H1 (cell line): Measurements from ENCODE around the gene MRPL20. TPM values are rescaled to one million over a fixed set of nuclear protein-coding genes. Genes with fewer than 3 reads are reported as not detected.

Experiments
- CTCF ChIA-PET: fragments of 300-600 bp; sonication (Branson Sonifier 250); formaldehyde crosslinking; loops from one replicate; lab custom pipeline; 2021; ENCODE audit not compliant: partially characterized antibody; lab: Charles Lee
- POLR2A ChIA-PET: fragments of 300-600 bp; sonication (Branson Sonifier 250); formaldehyde crosslinking; loops from one replicate; lab custom pipeline; 2021; ENCODE audit warnings: inconsistent platforms; ENCODE audit not compliant: partially characterized antibody; lab: Charles Lee
- DNase-seq, 2 experiments: peaks; one replicate each; pipeline versions ENCODE4 v3.0.0 to v3.0.0-alpha.2; 2010 to 2022; ENCODE audit warnings: low spot score in 2 of 2, low read depth in 1 of 2, mixed read lengths in 1 of 2
- FAIRE-seq: peaks from 2 replicates; lab custom pipeline; 2011; peaks lifted over from hg19 to GRCh38; lab: Jason Lieb, UNC
- H2AFZ ChIP-seq: 2 replicates; pipeline ENCODE4 v1.8.1; 2012; ENCODE audit warnings: low read length, inconsistent platforms
- H2AK5ac ChIP-seq: 2 replicates; pipeline ENCODE4 v1.6.1; 2013; ENCODE audit warnings: low read depth, low read length
- H2BK120ac ChIP-seq: replicated peaks from 2 replicates; pipeline ENCODE3; 2013; ENCODE audit warnings: low read depth, low read length, inconsistent platforms
- H2BK12ac ChIP-seq: 2 replicates; pipeline ENCODE4 v1.6.1; 2013; ENCODE audit warnings: low read depth, low read length
- H2BK15ac ChIP-seq: 2 replicates; pipeline ENCODE4 v1.6.1; 2013; ENCODE audit warnings: low read length
- H2BK20ac ChIP-seq: 2 replicates; pipeline ENCODE4 v1.6.1; 2013; ENCODE audit warnings: low read length
- H2BK5ac ChIP-seq: 2 replicates; pipeline ENCODE4 v1.6.1; 2013; ENCODE audit warnings: low read depth, low read length
- H3K14ac ChIP-seq: 2 replicates; pipeline ENCODE4 v1.6.1; 2013; ENCODE audit warnings: inconsistent platforms; ENCODE audit not compliant: insufficient read length
- H3K18ac ChIP-seq: 2 replicates; pipeline ENCODE4 v1.6.1; 2013; ENCODE audit warnings: low read length; ENCODE audit errors: extremely low read depth
- H3K23ac ChIP-seq: 2 replicates; pipeline ENCODE4 v1.6.1; 2013; ENCODE audit warnings: inconsistent platforms; ENCODE audit not compliant: insufficient read length
- H3K23me2 ChIP-seq: 2 replicates; pipeline ENCODE4 v1.6.1; 2013; ENCODE audit warnings: low read depth, low read length
- H3K27ac ChIP-seq: 2 replicates; pipeline ENCODE4 v1.6.1; 2011; ENCODE audit warnings: low read depth, low read length, inconsistent platforms
- H3K27me3 ChIP-seq, 4 experiments: replicated peaks in 1 of 4; 1 replicate in 1 of 4; 2 replicates in 3 of 4; pipeline versions ENCODE4 v1.6.1 to v1.8.1; 2011 to 2013; ENCODE audit warnings: low read length in 3 of 4, mild to moderate bottlenecking in 3 of 4, inconsistent platforms in 2 of 4, mixed read lengths in 2 of 4, moderate library complexity in 1 of 4; ENCODE audit not compliant: control insufficient read depth in 3 of 4, insufficient read depth in 3 of 4; ENCODE audit errors: extremely low read depth in 1 of 4
- H3K36me3 ChIP-seq, 4 experiments: 2 replicates each; pipeline versions ENCODE4 v1.6.1 to v1.8.1; 2011 to 2013; ENCODE audit warnings: mild to moderate bottlenecking in 4 of 4, low read length in 3 of 4, moderate library complexity in 2 of 4, control low read depth in 1 of 4, inconsistent platforms in 1 of 4; ENCODE audit not compliant: insufficient read depth in 4 of 4, control insufficient read depth in 2 of 4
- H3K4ac ChIP-seq: replicated peaks from 2 replicates; pipeline ENCODE3; 2013; ENCODE audit warnings: low read length, low read depth, mixed read lengths, inconsistent platforms; ENCODE audit not compliant: insufficient read length
- H3K4me1 ChIP-seq, 4 experiments: replicated peaks in 1 of 4; 1 replicate in 1 of 4; 2 replicates in 3 of 4; pipeline versions ENCODE4 v1.6.1 to v1.8.1; 2011 to 2013; ENCODE audit warnings: low read length in 3 of 4, inconsistent platforms in 2 of 4, mixed read lengths in 1 of 4; ENCODE audit not compliant: insufficient read depth in 4 of 4, control insufficient read depth in 3 of 4
- H3K4me2 ChIP-seq, 2 experiments: 2 replicates each; pipeline versions ENCODE4 v1.6.1 to v1.8.1; 2011 to 2013; ENCODE audit warnings: low read depth in 2 of 2, low read length in 2 of 2, control low read depth in 1 of 2, inconsistent platforms in 1 of 2, mild to moderate bottlenecking in 1 of 2; ENCODE audit not compliant: insufficient read depth in 1 of 2
- H3K4me3 ChIP-seq, 4 experiments: fragments of 200-600, 300-600 bp in 1 of 4; sonication (generic), shearing (Covaris generic), sonication (Bioruptor Twin) in 1 of 4; 2 replicates each; pipeline versions ENCODE4 v1.5.1 to v1.8.1; 2011 to 2016; ENCODE audit warnings: low read length in 4 of 4, low read depth in 3 of 4, control low read depth in 2 of 4, inconsistent platforms in 2 of 4, mild to moderate bottlenecking in 2 of 4, mixed read lengths in 1 of 4, moderate library complexity in 1 of 4; ENCODE audit not compliant: insufficient read depth in 2 of 4; ENCODE audit errors: extremely low read depth in 1 of 4
- H3K56ac ChIP-seq: replicated peaks from 2 replicates; pipeline ENCODE3; 2013; ENCODE audit warnings: low read depth, mild to moderate bottlenecking, mixed read lengths, low read length, inconsistent platforms; ENCODE audit not compliant: insufficient read length
- H3K79me1 ChIP-seq: 2 replicates; pipeline ENCODE4 v1.6.1; 2013; ENCODE audit warnings: low read depth, low read length, control low read depth
- H3K79me2 ChIP-seq, 2 experiments: 2 replicates each; pipeline versions ENCODE4 v1.6.1 to v1.8.1; 2012 to 2013; ENCODE audit warnings: low read length in 2 of 2, mild to moderate bottlenecking in 2 of 2, inconsistent platforms in 1 of 2; ENCODE audit not compliant: insufficient read depth in 2 of 2, control insufficient read depth in 1 of 2
- H3K9ac ChIP-seq, 4 experiments: replicated peaks in 1 of 4; 1 replicate in 1 of 4; 2 replicates in 3 of 4; pipeline versions ENCODE4 v1.6.1 to v1.8.1; 2011 to 2013; ENCODE audit warnings: low read depth in 3 of 4, low read length in 3 of 4, control low read depth in 2 of 4, mild to moderate bottlenecking in 2 of 4, moderate library complexity in 2 of 4, inconsistent platforms in 1 of 4; ENCODE audit errors: extremely low read depth in 1 of 4
- H3K9me3 ChIP-seq, 2 experiments: 2 replicates each; pipeline versions ENCODE4 v1.6.1 to v1.8.1; 2012 to 2013; ENCODE audit warnings: mild to moderate bottlenecking in 2 of 2, moderate library complexity in 2 of 2, control low read depth in 1 of 2, inconsistent platforms in 1 of 2, low read depth in 1 of 2, low read length in 1 of 2, mixed read lengths in 1 of 2; ENCODE audit not compliant: insufficient read depth in 2 of 2
- H4K20me1 ChIP-seq, 2 experiments: replicated peaks in 1 of 2; 2 replicates each; pipeline versions ENCODE3 to v1.8.1; 2011 to 2013; ENCODE audit warnings: inconsistent platforms in 2 of 2, low read length in 2 of 2, mild to moderate bottlenecking in 1 of 2; ENCODE audit not compliant: insufficient read depth in 2 of 2, control insufficient read depth in 1 of 2
- H4K5ac ChIP-seq: 2 replicates; pipeline ENCODE4 v1.6.1; 2013; ENCODE audit warnings: low read length, low read depth, mixed read lengths, inconsistent platforms; ENCODE audit not compliant: insufficient read length
- H4K8ac ChIP-seq: 2 replicates; pipeline ENCODE4 v1.8.0; 2013; ENCODE audit warnings: mild to moderate bottlenecking, moderate library complexity, low read length, inconsistent platforms; ENCODE audit not compliant: insufficient read depth; ENCODE audit errors: extremely low read depth
- H4K91ac ChIP-seq: replicated peaks from 2 replicates; pipeline ENCODE3; 2013; ENCODE audit warnings: low read length, mixed read lengths, inconsistent platforms; ENCODE audit not compliant: insufficient read length
- BACH1 ChIP-seq: IDR thresholded peaks from 2 replicates; pipeline ENCODE4 v1.6.1; 2012; ENCODE audit warnings: low read length, improper control_type of control experiment
- EZH2 ChIP-seq: fragments of 200-600 bp; sonication (generic); IDR thresholded peaks from 2 replicates; pipeline ENCODE4 v1.7.1; 2012; ENCODE audit warnings: low read depth, mild to moderate bottlenecking, moderate library complexity, low read length, inconsistent platforms; ENCODE audit not compliant: severe bottlenecking
- WGBS, 2 experiments: shearing (Covaris generic) in 1 of 2; methylation state at CpG; one replicate each; pipeline versions ENCODE4 v1.1.6 to v1.1.7; 2013 to 2015; ENCODE audit warnings: low lambda C conversion rate in 2 of 2, mixed read lengths in 2 of 2, inconsistent platforms in 1 of 2, low coverage in 1 of 2, missing lambda C conversion rate in 1 of 2; ENCODE audit not compliant: insufficient replicate concordance in 2 of 2, insufficient coverage in 1 of 2, insufficient read length in 1 of 2; ENCODE audit errors: extremely low coverage in 1 of 2, missing lambda C conversion rate in 1 of 2; 5-methylcytosine and 5-hydroxymethylcytosine counted together
- polyA plus RNA-seq, 7 experiments: library from polyadenylated mRNA; depleted of rRNA in 3 of 7; stranded (reverse) in 5 of 7; unstranded in 2 of 7; fragments of >200 nt in 5 of 7; fragments of 200-250 nt in 2 of 7; gene quantifications; 1 replicate in 5 of 7; 2 replicates in 1 of 7; 4 replicates in 1 of 7; pipeline versions ENCODE4 v1.2.1 to v1.2.3, GENCODE V29; 2011 to 2013; ENCODE audit warnings: missing spikeins in 2 of 7, mixed read lengths in 2 of 7
- total RNA-seq: library from RNA; stranded (reverse); fragmentation: NEBNext Ultra II Directional; extraction: Animal tissue kit (Norgen Biotek cat#: 25700); gene quantifications from 2 replicates; pipeline ENCODE4 v1.2.1, GENCODE V29; 2021

The MRPL20 gene
- total and polyA plus RNA-seq, 2 of the 8 experiments (the other 6 are each of a cell fraction or from before 2014, with no cell fraction given) = 126 to 151 TPM

DNA sequence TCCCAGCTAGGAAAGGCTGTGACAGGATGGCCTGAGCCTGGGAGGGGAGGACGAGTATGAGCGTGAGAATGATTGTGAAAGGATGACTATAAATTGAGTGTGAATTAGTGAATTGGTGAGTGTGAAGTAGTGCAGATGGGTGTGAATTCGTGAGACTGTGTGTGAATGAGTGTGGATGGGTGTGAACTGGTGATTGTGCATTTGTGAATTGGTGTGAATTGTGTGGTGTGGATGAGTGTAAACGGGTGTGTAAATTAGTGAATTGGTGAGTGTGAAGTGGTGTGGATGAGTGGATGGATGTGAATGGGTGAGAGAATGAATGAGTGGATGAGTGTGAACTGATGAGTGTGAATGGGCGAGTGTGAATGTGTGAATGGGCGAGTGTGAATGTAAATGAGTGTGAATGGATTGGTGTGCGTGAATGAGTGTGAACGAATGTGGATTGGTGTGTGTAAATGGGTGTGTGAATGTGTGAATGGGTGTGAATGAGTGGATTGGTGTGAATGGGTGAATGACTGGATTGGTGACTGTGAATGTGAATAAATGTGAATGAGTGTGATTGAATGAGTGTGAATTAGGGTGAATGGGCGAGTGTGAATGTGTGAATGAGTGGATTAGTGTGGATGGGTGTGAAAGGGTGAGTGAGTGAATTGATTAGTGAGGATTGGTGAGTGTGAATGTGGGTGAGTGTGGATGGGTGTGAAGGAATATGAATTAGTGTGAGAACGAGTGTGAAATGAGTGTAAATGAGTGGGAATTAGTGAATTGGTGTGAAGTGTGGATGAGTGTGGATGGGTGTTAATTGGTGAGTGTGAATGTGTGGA is 41.0 kb downstream of the MRPL20 start:
- Histone ChIP-seq H3K14ac (no peak overlapping the region), H4K91ac (peak overlapping the region; percentile 29), H3K27ac (no peak overlapping the region), H3K9ac (no peak overlapping the region; a peak in 1 of 7 replicates), H3K56ac (peak overlapping the region; percentile 94)
- CTCF ChIA-PET = interaction anchor here (0.6 to 0.7 kb wide), 2 partner anchors 75 to 138 kb away, joined by 3 read pairs; no protein-coding TSS in a partner anchor
- TF ChIP-seq EZH2 (no peak), BACH1 (peak; percentile 15; the same call in 1 of the 2 replicates)
- TF ChIP-seq, all 59 proteins: peak for 1
- H2AK5ac ChIP-seq = peak overlapping the region; percentile 40; the same call in 1 of the 2 replicates
- no peaks in the 10 kb centered on the region for H3K79me1 ChIP-seq
- no peak overlapping the region for H2AFZ ChIP-seq
- H2BK120ac ChIP-seq = no peak overlapping the region
- H2BK20ac ChIP-seq = no peak overlapping the region
- H3K23ac ChIP-seq = no peak overlapping the region
- no peak for FAIRE-seq
- POLR2A ChIA-PET = interaction anchor here (1.0 to 2.2 kb wide), 3 partner anchors 12 to 63 kb away, joined by 3 to 4 read pairs (median 4); no protein-coding TSS in a partner anchor
- 75 to 100% methylated on average over 10 of the region's 10 CpGs for WGBS, 2 experiments
- H3K18ac ChIP-seq = no peak overlapping the region
- peaks cover 12 to 18% of the 10 kb centered on the region in 2 experiments; a peak in 3 of 4 replicates for H3K9me3 ChIP-seq
- peaks cover 0 to 4% (median 2%) of the 10 kb centered on the region in 4 experiments; a peak in 4 of 7 replicates for H3K4me1 ChIP-seq
- H3K4me2 ChIP-seq = no peak overlapping the region
- no peak overlapping the region for H4K5ac ChIP-seq
- no peak overlapping the region for H4K8ac ChIP-seq
- peaks cover 0 to 9% of the 10 kb centered on the region in 2 experiments for H4K20me1 ChIP-seq
- H3K4ac ChIP-seq = no peak overlapping the region
- no peaks in the 10 kb centered on the region; a peak in 1 of 8 replicates for H3K36me3 ChIP-seq
- 0 out of 2 replicates have a peak overlapping the region, but pooled peaks have one; percentile 27 for H2BK12ac ChIP-seq
- no peaks in the 10 kb centered on the region; a peak in 1 of 7 replicates for H3K27me3 ChIP-seq
- no peaks in the 10 kb centered on the region for H3K79me2 ChIP-seq
- no peak overlapping the region for H3K4me3 ChIP-seq
- 0 out of 2 replicates have a peak overlapping the region, but pooled peaks have one; percentile 61 for H2BK15ac ChIP-seq
- H3K23me2 ChIP-seq = peaks cover 17% of the 10 kb centered on the region; the same call in 1 of the 2 replicates
- peak overlapping the region; percentile 49; the same call in 1 of the 2 replicates for H2BK5ac ChIP-seq
- DNase-seq = no peak
